MV-4-11 (cell line): Measurements from ENCODE around the gene ALDH1A1.
A peak's percentile ranks its signal among the peaks of the same experiment; 100 is the strongest.

Experiments used
- DNase-seq: peaks from one replicate; lab custom pipeline; 2025; lab: John Stamatoyannopoulos, UW

Gene ALDH1A1

GRCh38 chr9:72979405-72980100 lies 26.7 kb upstream of the ALDH1A1 start:
- DNase-seq = no peak

GRCh38 chr9:72978744-72979143 lies 25.9 kb upstream of the ALDH1A1 start:
- DNase-seq = peak; percentile 2

GRCh38 chr9:72977670-72978069 lies 24.8 kb upstream of the ALDH1A1 start:
- DNase-seq = no peak

GRCh38 chr9:72974501-72974900 lies 21.6 kb upstream of the ALDH1A1 start:
- no peak for DNase-seq

GRCh38 chr9:72972636-72973035 lies 19.8 kb upstream of the ALDH1A1 start:
- no peak for DNase-seq

- DNase-seq = no peak
Observed at GRCh38 chr9:72971411-72971810, 18.6 kb upstream of the ALDH1A1 start.

- peak; percentile 20 for DNase-seq
Observed at GRCh38 chr9:72960446-72960845, 7.6 kb upstream of the ALDH1A1 start.

- DNase-seq = no peak
Observed at GRCh38 chr9:72958485-72959281, 5.8 kb upstream of the ALDH1A1 start.

- DNase-seq = no peak
Observed at GRCh38 chr9:72955571-72955970, 2.7 kb upstream of the ALDH1A1 start.

GRCh38 chr9:72955126-72955455 lies 2.2 kb upstream of the ALDH1A1 start:
- no peak for DNase-seq

GRCh38 chr9:72954431-72955125 lies 1.7 kb upstream of the ALDH1A1 start:
- no peak for DNase-seq

- DNase-seq = no peak
Observed at GRCh38 chr9:72952381-72952690, 517 bp downstream of the ALDH1A1 start.

GRCh38 chr9:72951520-72952380 lies 1.1 kb downstream of the ALDH1A1 start:
- peak; percentile 27 for DNase-seq

- no peak for DNase-seq
Observed at GRCh38 chr9:72950875-72951442, 1.9 kb downstream of the ALDH1A1 start.

GRCh38 chr9:72949918-72950325 lies 2.9 kb downstream of the ALDH1A1 start:
- DNase-seq = no peak

GRCh38 chr9:72949244-72949582 lies 3.6 kb downstream of the ALDH1A1 start:
- no peak for DNase-seq

GRCh38 chr9:72948575-72949243 lies 4.1 kb downstream of the ALDH1A1 start:
- no peak for DNase-seq

GRCh38 chr9:72947984-72948465 lies 4.8 kb downstream of the ALDH1A1 start:
- DNase-seq = no peak

GRCh38 chr9:72946821-72947220 lies 6.0 kb downstream of the ALDH1A1 start:
- no peak for DNase-seq

GRCh38 chr9:72946318-72946717 lies 6.5 kb downstream of the ALDH1A1 start:
- no peak for DNase-seq

GRCh38 chr9:72945391-72945790 lies 7.5 kb downstream of the ALDH1A1 start:
- DNase-seq = no peak
